DOHH2 (cell line): ENCODE data around the gene SNX24.
"Not testable (repeated sequence)": the region's sequence is repeated elsewhere in the genome, so short reads cannot be mapped to it uniquely, and the experiment has no call there.

ENCODE experiments used
- H3F3A ChIP-seq: fragments of 200-600 bp; sonication (generic), shearing (Covaris generic); 2 replicates; pipeline ENCODE4 v1.6.0; 2016; ENCODE audit warnings: antibody characterized with exemption, mild to moderate bottlenecking; ENCODE audit not compliant: control insufficient read depth, insufficient read depth
- H3K27ac ChIP-seq: fragments of 200-600 bp; sonication (generic); 2 replicates; pipeline ENCODE4 v1.5.1; 2014; ENCODE audit warnings: low read depth, mild to moderate bottlenecking, low read length, moderate library complexity
- H3K27me3 ChIP-seq: fragments of 200-600 bp; sonication (generic); 2 replicates; pipeline ENCODE4 v1.6.1; 2014; ENCODE audit warnings: mild to moderate bottlenecking, low read length, mixed read lengths; ENCODE audit not compliant: control insufficient read depth
- H3K36me3 ChIP-seq: fragments of 200-600 bp; sonication (generic); 2 replicates; pipeline ENCODE4 v1.6.1; 2014; ENCODE audit warnings: mild to moderate bottlenecking, low read length, moderate library complexity, mixed read lengths; ENCODE audit not compliant: control insufficient read depth
- H3K4me1 ChIP-seq: fragments of 200-600 bp; sonication (generic); 2 replicates; pipeline ENCODE4 v1.6.1; 2014; ENCODE audit warnings: mild to moderate bottlenecking, low read length, mixed read lengths; ENCODE audit not compliant: control insufficient read depth
- H3K4me2 ChIP-seq: fragments of 200-600 bp; sonication (generic); 2 replicates; pipeline ENCODE4 v1.6.0; 2014; ENCODE audit warnings: mild to moderate bottlenecking, low read length, moderate library complexity
- H3K4me3 ChIP-seq: fragments of 200-600 bp; sonication (generic); 2 replicates; pipeline ENCODE4 v1.5.1; 2014; ENCODE audit warnings: mild to moderate bottlenecking, low read length, mixed read lengths
- H3K79me2 ChIP-seq: fragments of 200-600 bp; sonication (generic); 2 replicates; pipeline ENCODE4 v1.6.1; 2014; ENCODE audit warnings: mild to moderate bottlenecking, low read length, mixed read lengths; ENCODE audit not compliant: control insufficient read depth
- H3K9me2 ChIP-seq: fragments of 200-600 bp; sonication (generic); replicated peaks from 2 replicates; pipeline ENCODE4 v1.6.1; 2014; ENCODE audit warnings: mild to moderate bottlenecking, low read length, mixed read lengths; ENCODE audit not compliant: control insufficient read depth
- H3K9me3 ChIP-seq: fragments of 200-600 bp; sonication (generic); 2 replicates; pipeline ENCODE4 v1.6.1; 2014; ENCODE audit warnings: antibody characterized with exemption, low read length, mixed read lengths; ENCODE audit not compliant: control insufficient read depth, insufficient read depth
- H4K20me1 ChIP-seq: fragments of 200-600 bp; sonication (generic); 2 replicates; pipeline ENCODE4 v1.6.0; 2014; ENCODE audit warnings: low read depth, mild to moderate bottlenecking, antibody characterized with exemption, low read length, moderate library complexity; ENCODE audit not compliant: control insufficient read depth, insufficient read depth
- EZH2phosphoT487 ChIP-seq: fragments of 200-600 bp; sonication (generic); IDR thresholded peaks from 2 replicates; pipeline ENCODE4 v1.6.1; 2017; ENCODE audit warnings: borderline replicate concordance, mild to moderate bottlenecking, antibody characterized with exemption, low read length, moderate library complexity, mixed read lengths
- TF ChIP-seq, protein P1 (sequence below): fragments of 200-600 bp; sonication (generic); IDR thresholded peaks from one replicate; pipeline ENCODE4 v1.5.1; 2014; ENCODE audit warnings: antibody characterized with exemption, mild to moderate bottlenecking, low read depth, low read length; ENCODE audit not compliant: poor library complexity, severe bottlenecking

SNX24 gene

DNA sequence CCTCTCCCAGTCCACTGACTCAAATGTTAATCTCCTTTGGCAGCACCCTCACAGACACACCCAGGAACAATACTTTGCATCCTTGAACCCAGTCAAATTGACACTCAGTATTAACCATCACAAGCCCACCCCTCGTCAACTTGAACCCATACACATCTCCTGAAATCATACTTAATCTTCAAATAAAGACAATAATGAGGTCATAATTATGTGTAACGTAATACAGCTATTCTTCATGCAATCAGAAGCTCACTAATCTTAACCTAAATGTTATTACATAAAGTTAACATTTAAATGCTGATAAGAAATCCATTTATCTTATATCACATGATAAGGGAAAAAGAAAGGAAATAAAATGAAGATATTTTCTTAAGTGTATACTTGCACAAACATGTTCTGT, 125.9 kb downstream of the SNX24 start:
- no peaks in the 10 kb centered on the region for H3K9me3 ChIP-seq
- no peak overlapping the region for H3K27ac ChIP-seq
- H3F3A ChIP-seq, result no peaks in the 10 kb centered on the region
- no peaks in the 10 kb centered on the region for H3K79me2 ChIP-seq
- no peaks in the 10 kb centered on the region for H3K9me2 ChIP-seq
- H3K4me3 ChIP-seq, result no peak overlapping the region
- no peaks in the 10 kb centered on the region for H3K4me1 ChIP-seq
- H3K27me3 ChIP-seq, result no peaks in the 10 kb centered on the region
- no peak overlapping the region for H3K4me2 ChIP-seq
- no peaks in the 10 kb centered on the region for H4K20me1 ChIP-seq
- TF ChIP-seq EZH2phosphoT487, result no peak
- TF ChIP-seq, protein P1, sequence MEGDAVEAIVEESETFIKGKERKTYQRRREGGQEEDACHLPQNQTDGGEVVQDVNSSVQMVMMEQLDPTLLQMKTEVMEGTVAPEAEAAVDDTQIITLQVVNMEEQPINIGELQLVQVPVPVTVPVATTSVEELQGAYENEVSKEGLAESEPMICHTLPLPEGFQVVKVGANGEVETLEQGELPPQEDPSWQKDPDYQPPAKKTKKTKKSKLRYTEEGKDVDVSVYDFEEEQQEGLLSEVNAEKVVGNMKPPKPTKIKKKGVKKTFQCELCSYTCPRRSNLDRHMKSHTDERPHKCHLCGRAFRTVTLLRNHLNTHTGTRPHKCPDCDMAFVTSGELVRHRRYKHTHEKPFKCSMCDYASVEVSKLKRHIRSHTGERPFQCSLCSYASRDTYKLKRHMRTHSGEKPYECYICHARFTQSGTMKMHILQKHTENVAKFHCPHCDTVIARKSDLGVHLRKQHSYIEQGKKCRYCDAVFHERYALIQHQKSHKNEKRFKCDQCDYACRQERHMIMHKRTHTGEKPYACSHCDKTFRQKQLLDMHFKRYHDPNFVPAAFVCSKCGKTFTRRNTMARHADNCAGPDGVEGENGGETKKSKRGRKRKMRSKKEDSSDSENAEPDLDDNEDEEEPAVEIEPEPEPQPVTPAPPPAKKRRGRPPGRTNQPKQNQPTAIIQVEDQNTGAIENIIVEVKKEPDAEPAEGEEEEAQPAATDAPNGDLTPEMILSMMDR, result no peak
- H3K36me3 ChIP-seq, result no peaks in the 10 kb centered on the region

DNA sequence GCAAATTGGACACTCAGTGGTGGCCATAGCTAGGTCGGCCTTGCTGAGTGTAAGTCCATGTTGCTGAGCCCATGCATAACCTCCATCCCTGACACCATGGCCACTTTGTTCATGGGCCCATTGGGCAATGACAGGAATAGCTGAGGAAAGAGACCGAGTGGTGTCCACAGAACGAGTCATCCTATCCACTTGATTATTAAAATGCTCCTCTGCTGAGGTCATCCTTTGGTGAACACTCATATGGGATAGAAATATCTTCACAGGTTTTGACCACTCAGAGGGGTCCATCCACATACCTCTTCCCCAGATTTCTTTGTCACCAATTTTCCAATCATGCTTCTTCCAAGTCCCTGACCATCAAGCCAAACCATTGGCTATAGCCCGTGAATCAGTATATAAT, 127.5 kb downstream of the SNX24 start:
- Histone ChIP-seq H3K36me3 (no peaks in the 10 kb centered on the region), H3K9me3 (no peaks in the 10 kb centered on the region), H4K20me1 (no peaks in the 10 kb centered on the region), H3K4me2 (no peak overlapping the region), H3K9me2 (no peaks in the 10 kb centered on the region), H3K4me3 (no peak overlapping the region), H3K4me1 (no peaks in the 10 kb centered on the region), H3K27ac (no peak overlapping the region), H3F3A (no peaks in the 10 kb centered on the region), H3K79me2 (no peaks in the 10 kb centered on the region), H3K27me3 (0 out of 2 replicates have a peak, but pooled peaks cover 2% of the 10 kb centered on the region)
- no peak for TF ChIP-seq EZH2phosphoT487
- TF ChIP-seq, protein P1, result no peak

GRCh38 chr5:122973759-122974158, 128.3 kb downstream of the SNX24 start:
- H3K27ac ChIP-seq, H3F3A ChIP-seq, H3K9me3 ChIP-seq, H3K27me3 ChIP-seq, H3K4me3 ChIP-seq, H3K4me1 ChIP-seq, H3K9me2 ChIP-seq, H3K79me2 ChIP-seq, H3K36me3 ChIP-seq, H4K20me1 ChIP-seq, H3K4me2 ChIP-seq: not testable (repeated sequence)

DNA sequence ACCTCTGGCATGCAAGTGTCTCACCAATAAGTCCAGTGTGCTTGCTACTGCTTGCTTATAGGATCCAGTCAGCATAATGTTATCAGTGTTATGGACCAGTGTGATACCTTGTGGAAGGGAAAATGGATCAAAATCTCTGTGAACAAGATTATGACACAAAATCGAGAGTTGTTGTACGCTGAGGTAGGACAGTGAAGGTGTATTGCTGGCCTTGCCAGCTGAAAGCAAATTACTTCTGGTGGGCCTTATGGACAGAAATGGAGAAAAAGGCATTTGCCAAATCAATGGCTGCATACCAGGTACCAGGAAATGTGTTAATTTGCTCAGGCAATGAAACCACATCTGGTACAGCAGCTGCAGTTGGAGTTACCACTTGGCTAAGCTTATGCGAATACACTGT, 128.8 kb downstream of the SNX24 start:
- H3K9me2 ChIP-seq, H3K4me2 ChIP-seq, H3K4me3 ChIP-seq, H3K36me3 ChIP-seq, H4K20me1 ChIP-seq, H3K27ac ChIP-seq, H3K79me2 ChIP-seq, H3F3A ChIP-seq, H3K9me3 ChIP-seq, H3K4me1 ChIP-seq, H3K27me3 ChIP-seq: not testable (repeated sequence)
